Measurements from ENCODE around the gene PASK. TPM values are rescaled to one million over a fixed set of nuclear protein-coding genes. Genes with fewer than 3 reads are reported as not detected.

The PASK gene
- total RNA-seq, 1 donor from 2014 or later = 60.4 TPM

DNA sequence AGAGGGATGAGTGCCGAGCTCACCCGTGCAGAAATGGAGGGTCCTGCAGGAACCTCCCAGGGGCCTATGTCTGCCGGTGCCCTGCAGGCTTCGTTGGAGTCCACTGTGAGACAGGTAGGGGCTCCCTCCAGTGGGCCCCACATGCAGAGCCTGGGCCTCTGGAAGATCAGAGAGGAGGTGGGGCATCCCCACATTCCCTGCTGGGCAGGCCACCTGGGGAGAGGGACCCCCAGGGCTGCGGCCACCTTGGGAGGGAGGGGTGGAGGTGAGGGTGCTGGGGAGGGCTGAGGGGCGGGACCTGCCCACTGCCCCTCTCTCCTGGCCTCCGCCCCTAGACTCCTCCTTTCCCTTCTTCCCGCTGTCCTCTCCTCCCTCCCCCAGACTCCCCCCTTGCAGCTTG lies 85.7 kb downstream of the PASK start:
- TF ChIP-seq CTCF (IDR thresholded peaks at IDR 0.05; ENCODE audit: unreplicated experiment) = peak; percentile 9
- Mint-ChIP-seq H3K9me3 (ENCODE audit: low read depth) (no peaks in the 10 kb centered on the region), H3K27me3 (peaks cover 13% of the 10 kb centered on the region), H3K27ac (no peak overlapping the region), H3K36me3 (ENCODE audit: insufficient read depth) (no peaks in the 10 kb centered on the region), H3K4me1 (ENCODE audit: low read depth) (no peaks in the 10 kb centered on the region), H3K4me3 (ENCODE audit: low read depth) (peak overlapping the region; percentile 52)
- DNase-seq (ENCODE audit: low spot score, unreplicated experiment) = no peak

DNA sequence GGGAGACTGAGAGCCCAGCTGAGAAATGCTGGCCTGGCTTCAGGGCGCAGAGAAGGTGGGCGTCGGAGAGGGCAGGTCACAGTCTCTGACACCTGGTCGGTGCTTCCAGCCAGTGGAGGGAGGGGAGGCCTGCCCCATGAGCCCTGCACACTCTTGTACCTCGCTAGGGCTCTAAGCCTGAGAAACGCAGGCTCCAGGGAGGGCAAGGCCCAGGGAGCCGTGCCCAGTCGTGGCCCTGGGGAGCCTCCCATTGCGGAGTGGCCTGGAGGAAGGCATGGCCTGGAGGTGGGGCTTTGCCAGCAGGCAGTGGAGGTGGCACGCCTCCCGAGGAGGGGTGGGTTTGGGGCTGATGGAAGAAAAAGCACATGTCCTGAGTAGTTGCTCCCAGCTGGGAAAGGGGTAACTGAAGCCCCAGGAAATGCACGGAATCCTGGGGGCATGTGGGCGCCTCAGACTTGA lies 86.2 kb downstream of the PASK start:
- H3K4me3 Mint-ChIP-seq (ENCODE audit: low read depth) = no peak overlapping the region
- H3K9me3 Mint-ChIP-seq (ENCODE audit: low read depth) = no peaks in the 10 kb centered on the region
- H3K36me3 Mint-ChIP-seq (ENCODE audit: insufficient read depth) = no peaks in the 10 kb centered on the region
- H3K27ac Mint-ChIP-seq = no peak overlapping the region
- peaks cover 13% of the 10 kb centered on the region for H3K27me3 Mint-ChIP-seq
- H3K4me1 Mint-ChIP-seq (ENCODE audit: low read depth) = no peaks in the 10 kb centered on the region
- no peak for TF ChIP-seq CTCF (IDR thresholded peaks at IDR 0.05; ENCODE audit: unreplicated experiment)
- no peak for DNase-seq (ENCODE audit: low spot score, unreplicated experiment)

- H3K36me3 Mint-ChIP-seq (ENCODE audit: insufficient read depth) = no peaks in the 10 kb centered on the region
- TF ChIP-seq CTCF (IDR thresholded peaks at IDR 0.05; ENCODE audit: unreplicated experiment) = no peak
- no peak overlapping the region for H3K4me3 Mint-ChIP-seq (ENCODE audit: low read depth)
- H3K27ac Mint-ChIP-seq = no peak overlapping the region
- no peaks in the 10 kb centered on the region for H3K9me3 Mint-ChIP-seq (ENCODE audit: low read depth)
- peaks cover 13% of the 10 kb centered on the region for H3K27me3 Mint-ChIP-seq
- H3K4me1 Mint-ChIP-seq (ENCODE audit: low read depth) = no peaks in the 10 kb centered on the region
- DNase-seq (ENCODE audit: low spot score, unreplicated experiment) = no peak
Measured at GRCh38 chr2:241062389-241063092, 86.7 kb downstream of the PASK start.

DNA sequence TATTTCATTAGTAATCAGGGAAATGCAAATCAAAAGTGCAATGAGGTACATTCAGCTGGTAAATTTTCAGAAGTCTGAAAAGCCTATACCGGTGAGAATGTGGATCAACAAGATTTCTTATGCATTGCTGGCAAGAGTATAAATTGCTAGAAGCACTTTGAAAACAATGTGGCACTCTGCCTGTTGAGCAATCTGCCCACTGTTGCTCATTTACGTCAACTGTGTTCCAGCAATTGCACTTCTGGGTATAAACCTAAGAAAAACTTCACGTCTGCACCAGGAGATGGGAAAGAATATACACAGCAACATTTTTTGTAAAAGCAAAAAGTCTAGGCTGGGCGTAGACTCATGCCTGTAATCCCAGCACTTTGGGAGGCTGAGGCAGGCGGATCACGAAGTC lies 88.0 kb downstream of the PASK start:
- TF ChIP-seq CTCF (IDR thresholded peaks at IDR 0.05; ENCODE audit: unreplicated experiment) = no peak
- Mint-ChIP-seq H3K4me1 (ENCODE audit: low read depth) (no peaks in the 10 kb centered on the region), H3K27me3 (peaks cover 12% of the 10 kb centered on the region), H3K36me3 (ENCODE audit: insufficient read depth) (no peaks in the 10 kb centered on the region), H3K4me3 (ENCODE audit: low read depth) (no peak overlapping the region), H3K9me3 (ENCODE audit: low read depth) (no peaks in the 10 kb centered on the region), H3K27ac (no peak overlapping the region)
- no peak for DNase-seq (ENCODE audit: low spot score, unreplicated experiment)

Other genes with a start within 250 kb of the PASK start
- 0.36 and 0.40 TPM in 2 replicates for gene CROCC2, start 243.1 kb downstream of the PASK start, total RNA-seq
- gene SNED1, start 150.9 kb downstream of the PASK start, total RNA-seq = 2.2 and 2.5 TPM in 2 replicates
- 57.2 and 63.0 TPM in 2 replicates for gene MTERF4, start 47.2 kb downstream of the PASK start, total RNA-seq
- 46.5 and 49.9 TPM in 2 replicates for gene PPP1R7, start 995 bp upstream of the PASK start, total RNA-seq
- gene ANO7, start 39.2 kb upstream of the PASK start, total RNA-seq = 2.5 and 3.0 TPM in 2 replicates
- gene HDLBP, start 166.2 kb upstream of the PASK start, total RNA-seq = 388 and 399 TPM in 2 replicates
- 445 and 460 TPM in 2 replicates for gene SEPTIN2, start 166.5 kb upstream of the PASK start, total RNA-seq
- 63.6 and 67.0 TPM in 2 replicates for gene FARP2, start 206.8 kb upstream of the PASK start, total RNA-seq